Measurements from ENCODE around the gene UMODL1. TPM values are rescaled to one million over a fixed set of nuclear protein-coding genes. Genes with fewer than 3 reads are reported as not detected.

The UMODL1 gene
- total and polyA plus RNA-seq, 2 of the 13 experiments (the other 11 are each of a cell fraction or from before 2014, with no cell fraction given): not detected

DNA sequence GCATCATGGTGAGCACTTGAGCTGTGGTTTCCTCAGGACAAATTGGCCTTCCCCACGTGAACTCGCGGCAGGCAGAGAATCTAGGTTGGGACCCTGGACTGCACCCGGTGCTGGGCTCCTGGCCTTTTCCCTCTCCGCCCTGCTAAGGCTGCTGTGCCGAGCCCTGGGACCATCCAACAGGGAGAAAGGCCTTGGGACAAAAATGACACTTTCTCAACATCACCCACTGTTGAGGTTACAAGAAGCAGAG, 9.2 kb upstream of the UMODL1 start (continued):
- TF ChIP-seq, protein P1, sequence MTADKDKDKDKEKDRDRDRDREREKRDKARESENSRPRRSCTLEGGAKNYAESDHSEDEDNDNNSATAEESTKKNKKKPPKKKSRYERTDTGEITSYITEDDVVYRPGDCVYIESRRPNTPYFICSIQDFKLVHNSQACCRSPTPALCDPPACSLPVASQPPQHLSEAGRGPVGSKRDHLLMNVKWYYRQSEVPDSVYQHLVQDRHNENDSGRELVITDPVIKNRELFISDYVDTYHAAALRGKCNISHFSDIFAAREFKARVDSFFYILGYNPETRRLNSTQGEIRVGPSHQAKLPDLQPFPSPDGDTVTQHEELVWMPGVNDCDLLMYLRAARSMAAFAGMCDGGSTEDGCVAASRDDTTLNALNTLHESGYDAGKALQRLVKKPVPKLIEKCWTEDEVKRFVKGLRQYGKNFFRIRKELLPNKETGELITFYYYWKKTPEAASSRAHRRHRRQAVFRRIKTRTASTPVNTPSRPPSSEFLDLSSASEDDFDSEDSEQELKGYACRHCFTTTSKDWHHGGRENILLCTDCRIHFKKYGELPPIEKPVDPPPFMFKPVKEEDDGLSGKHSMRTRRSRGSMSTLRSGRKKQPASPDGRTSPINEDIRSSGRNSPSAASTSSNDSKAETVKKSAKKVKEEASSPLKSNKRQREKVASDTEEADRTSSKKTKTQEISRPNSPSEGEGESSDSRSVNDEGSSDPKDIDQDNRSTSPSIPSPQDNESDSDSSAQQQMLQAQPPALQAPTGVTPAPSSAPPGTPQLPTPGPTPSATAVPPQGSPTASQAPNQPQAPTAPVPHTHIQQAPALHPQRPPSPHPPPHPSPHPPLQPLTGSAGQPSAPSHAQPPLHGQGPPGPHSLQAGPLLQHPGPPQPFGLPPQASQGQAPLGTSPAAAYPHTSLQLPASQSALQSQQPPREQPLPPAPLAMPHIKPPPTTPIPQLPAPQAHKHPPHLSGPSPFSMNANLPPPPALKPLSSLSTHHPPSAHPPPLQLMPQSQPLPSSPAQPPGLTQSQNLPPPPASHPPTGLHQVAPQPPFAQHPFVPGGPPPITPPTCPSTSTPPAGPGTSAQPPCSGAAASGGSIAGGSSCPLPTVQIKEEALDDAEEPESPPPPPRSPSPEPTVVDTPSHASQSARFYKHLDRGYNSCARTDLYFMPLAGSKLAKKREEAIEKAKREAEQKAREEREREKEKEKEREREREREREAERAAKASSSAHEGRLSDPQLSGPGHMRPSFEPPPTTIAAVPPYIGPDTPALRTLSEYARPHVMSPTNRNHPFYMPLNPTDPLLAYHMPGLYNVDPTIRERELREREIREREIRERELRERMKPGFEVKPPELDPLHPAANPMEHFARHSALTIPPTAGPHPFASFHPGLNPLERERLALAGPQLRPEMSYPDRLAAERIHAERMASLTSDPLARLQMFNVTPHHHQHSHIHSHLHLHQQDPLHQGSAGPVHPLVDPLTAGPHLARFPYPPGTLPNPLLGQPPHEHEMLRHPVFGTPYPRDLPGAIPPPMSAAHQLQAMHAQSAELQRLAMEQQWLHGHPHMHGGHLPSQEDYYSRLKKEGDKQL (CRISPR knock-in tag; IDR thresholded peaks at IDR 0.05; ENCODE audit: low read depth): no peak
- TF ChIP-seq MXI1 (IDR thresholded peaks at IDR 0.05; ENCODE audit: borderline replicate concordance, low read depth, low read length) (no peak), BCL6 (CRISPR knock-in tag; IDR thresholded peaks at IDR 0.05) (no peak), ZNF280B (CRISPR knock-in tag; IDR thresholded peaks at IDR 0.05; ENCODE audit: borderline replicate concordance) (no peak), TBL1XR1 (IDR thresholded peaks at IDR 0.05; ENCODE audit: borderline replicate concordance, low read length, partially characterized antibody) (no peak)
